HepG2 (cell line): ENCODE measurements around the gene MXI1. TPM values are rescaled to one million over a fixed set of nuclear protein-coding genes. Genes with fewer than 3 reads are reported as not detected.

Source experiments
- ATAC-seq: fragments of 200-7000 bp; cut with Tn5 transposase; 3 replicates; pipeline ENCODE4 v1.9.1; 2020; ENCODE audit warnings: mild to moderate bottlenecking, moderate library complexity
- BruUV-seq: library from RNA; stranded (reverse); fragments of 400-500 nt; replicated peaks from 2 replicates; lab custom pipeline; 2021; lab: Mats Ljungman, UMichigan
- CTCF ChIA-PET: fragments of 300-600 bp; formaldehyde crosslinking; extraction: SDS; loops from one replicate; lab custom pipeline; 2021; ENCODE audit warnings: low total read pairs, inconsistent platforms, low intra/inter-chr PET ratio; lab: Yijun Ruan, JAX
- POLR2A ChIA-PET: fragments of 350-600 bp; sonication (Branson Sonifier 250); formaldehyde crosslinking; loops from one replicate; lab custom pipeline; 2020; ENCODE audit warnings: antibody characterized with exemption, inconsistent platforms; lab: Yijun Ruan, JAX
- DNase-seq: peaks from one replicate; pipeline ENCODE4 v3.0.0-alpha.2; 2015; ENCODE audit warnings: low spot score
- FAIRE-seq: peaks from 3 replicates; lab custom pipeline; 2011; peaks lifted over from hg19 to GRCh38; lab: Jason Lieb, UNC
- H2AFZ ChIP-seq: one replicate; pipeline ENCODE4 v1.6.1; 2011; ENCODE audit warnings: low read length, inconsistent platforms
- H3K27ac ChIP-seq: fragments of 300-600 bp; 3 replicates; pipeline ENCODE4 v1.8.0; 2011; ENCODE audit warnings: mixed run types, mild to moderate bottlenecking, mixed read lengths, low read length, inconsistent platforms; ENCODE audit not compliant: insufficient read depth; ENCODE audit errors: extremely low read length
- H3K27me3 ChIP-seq, 2 experiments: fragments of 200-600 bp in 1 of 2; 2 replicates in 1 of 2; 3 replicates in 1 of 2; pipeline versions ENCODE4 v1.6.0 to v1.8.0; 2011; ENCODE audit warnings: low read length in 2 of 2, mild to moderate bottlenecking in 2 of 2, moderate library complexity in 2 of 2, inconsistent platforms in 1 of 2; ENCODE audit not compliant: insufficient read depth in 2 of 2, control insufficient read depth in 1 of 2
- H3K36me3 ChIP-seq, 2 experiments: fragments of 200-600 bp in 1 of 2; replicated peaks in 1 of 2; 2 replicates in 1 of 2; 3 replicates in 1 of 2; pipeline versions ENCODE4 v1.5.1 to v1.8.0; 2011; ENCODE audit warnings: low read length in 2 of 2, inconsistent platforms in 1 of 2; ENCODE audit not compliant: insufficient read depth in 2 of 2, control insufficient read depth in 1 of 2
- H3K4me1 ChIP-seq: 2 replicates; pipeline ENCODE4 v1.5.1; 2012; ENCODE audit warnings: low read length, inconsistent platforms; ENCODE audit not compliant: insufficient read depth
- H3K4me2 ChIP-seq: 2 replicates; pipeline ENCODE4 v1.6.0; 2011; ENCODE audit warnings: low read depth, low read length, inconsistent platforms
- H3K4me3 ChIP-seq, 3 experiments: fragments of 200-600 bp in 1 of 3; sonication (generic), shearing (Covaris generic) in 1 of 3; replicated peaks in 1 of 3; 2 replicates each; pipeline ENCODE4 v1.5.1; 2011 to 2016; ENCODE audit warnings: low read length in 3 of 3, inconsistent platforms in 2 of 3, low read depth in 2 of 3, mild to moderate bottlenecking in 2 of 3, control low read depth in 1 of 3, mixed read lengths in 1 of 3; ENCODE audit not compliant: insufficient read depth in 1 of 3
- H3K79me2 ChIP-seq: one replicate; pipeline ENCODE4 v1.6.1; 2011; ENCODE audit warnings: low read length, inconsistent platforms; ENCODE audit not compliant: insufficient read depth
- H3K9ac ChIP-seq: 2 replicates; pipeline ENCODE4 v1.6.0; 2011; ENCODE audit warnings: mild to moderate bottlenecking, low read depth, low read length, inconsistent platforms; ENCODE audit not compliant: insufficient read depth
- H3K9me3 ChIP-seq: 2 replicates; pipeline ENCODE4 v1.5.1; 2012; ENCODE audit warnings: mild to moderate bottlenecking, low read length
- H4K20me1 ChIP-seq: 2 replicates; pipeline ENCODE4 v1.6.0; 2011; ENCODE audit warnings: inconsistent platforms, mild to moderate bottlenecking, low read length, moderate library complexity; ENCODE audit not compliant: insufficient read depth
- ATF2 ChIP-seq: sonication (generic); formaldehyde crosslinking; IDR thresholded peaks from 2 replicates; pipeline ENCODE4 v1.4.0; 2020; ENCODE audit warnings: missing genetic modification reagents
- CHD2 ChIP-seq: IDR thresholded peaks from 2 replicates; pipeline ENCODE4 v1.6.1; 2011; ENCODE audit warnings: low read depth, low read length, improper control_type of control experiment
- GABPA ChIP-seq, 2 experiments: IDR thresholded peaks; 2 replicates each; pipeline ENCODE4 v1.6.1; 2011 to 2016; ENCODE audit warnings: low read depth in 2 of 2, low read length in 1 of 2, missing biosample characterization in 1 of 2, missing genetic modification characterization in 1 of 2
- HES4 ChIP-seq: sonication (generic); formaldehyde crosslinking; IDR thresholded peaks from 2 replicates; pipeline ENCODE4 v1.9.0; 2021; ENCODE audit warnings: mild to moderate bottlenecking, missing genetic modification reagents, borderline replicate concordance
- HOXA3 ChIP-seq: sonication (generic); formaldehyde crosslinking; IDR thresholded peaks from 2 replicates; pipeline ENCODE4 v1.5.0; 2020; ENCODE audit warnings: missing genetic modification reagents
- MEIS2 ChIP-seq: sonication (generic); formaldehyde crosslinking; IDR thresholded peaks from 2 replicates; pipeline ENCODE4 v1.9.0; 2021; ENCODE audit warnings: mild to moderate bottlenecking, missing genetic modification reagents
- MIXL1 ChIP-seq: IDR thresholded peaks from 2 replicates; pipeline ENCODE4 v1.6.1; 2016
- NFIB ChIP-seq: sonication (generic); formaldehyde crosslinking; IDR thresholded peaks from 2 replicates; pipeline ENCODE4 v1.9.0; 2021; ENCODE audit warnings: missing genetic modification reagents, mild to moderate bottlenecking, borderline replicate concordance
- NR2F1 ChIP-seq, 2 experiments: fragments of 450-650 bp in 1 of 2; formaldehyde crosslinking in 1 of 2; IDR thresholded peaks; 2 replicates each; pipeline versions ENCODE4 v1.5.0 to v1.6.1; 2016 to 2020; ENCODE audit warnings: mild to moderate bottlenecking in 1 of 2, missing compliant biosample characterization in 1 of 2, missing genetic modification reagents in 1 of 2, moderate library complexity in 1 of 2
- PRDM4 ChIP-seq: sonication (generic); formaldehyde crosslinking; IDR thresholded peaks from 2 replicates; pipeline ENCODE4 v1.9.0; 2021; ENCODE audit warnings: missing genetic modification reagents, borderline replicate concordance
- RAD51 ChIP-seq: fragments of 450-650 bp; IDR thresholded peaks from 2 replicates; pipeline ENCODE4 v1.6.1; 2016; ENCODE audit warnings: borderline replicate concordance
- RORA ChIP-seq: sonication (generic); formaldehyde crosslinking; IDR thresholded peaks from 2 replicates; pipeline ENCODE4 v1.5.0; 2020; ENCODE audit warnings: mild to moderate bottlenecking, missing genetic modification reagents, moderate library complexity
- ZFP36 ChIP-seq: fragments of 150-350 bp; IDR thresholded peaks from 2 replicates; pipeline ENCODE4 v1.6.1; 2018; ENCODE audit warnings: borderline replicate concordance, low read length, low read depth; ENCODE audit not compliant: partially characterized antibody
- ZNF33B ChIP-seq: sonication (generic); formaldehyde crosslinking; IDR thresholded peaks from 2 replicates; pipeline ENCODE4 v1.5.1; 2020; ENCODE audit warnings: mild to moderate bottlenecking, missing genetic modification reagents
- ZNF550 ChIP-seq: sonication (generic); formaldehyde crosslinking; IDR thresholded peaks from 2 replicates; pipeline ENCODE4 v1.4.0; 2020; ENCODE audit warnings: mild to moderate bottlenecking, missing genetic modification reagents, borderline replicate concordance
- ZNF616 ChIP-seq: sonication (generic); formaldehyde crosslinking; IDR thresholded peaks from 2 replicates; pipeline ENCODE4 v1.5.0; 2020; ENCODE audit warnings: low read depth, mild to moderate bottlenecking, missing genetic modification reagents
- ZNF639 ChIP-seq: conservative IDR thresholded peaks from 2 replicates; pipeline ENCODE4 v1.6.1; 2018; ENCODE audit warnings: missing genetic modification reagents
- WGBS: methylation state at CpG from one replicate; pipeline ENCODE4 v1.1.6; 2017; ENCODE audit warnings: low lambda C conversion rate; 5-methylcytosine and 5-hydroxymethylcytosine counted together
- in situ Hi-C: cut with HindIII; loops from 2 replicates; pipeline ENCODE4 v1.10.0; 2017; ENCODE audit warnings: low pct_unique_long_range_greater_than_20kb; ENCODE audit not compliant: extremely low pct_ligation_motif_present
- intact Hi-C: fragments of 100-400 bp; cut with micrococcal nuclease; formaldehyde crosslinking; loops from one replicate; pipeline ENCODE4 v1.10.0; 2022; ENCODE audit not compliant: unreplicated experiment
- polyA plus RNA-seq, 8 experiments: library from polyadenylated mRNA; depleted of rRNA in 3 of 8; stranded (reverse) in 7 of 8; unstranded in 1 of 8; fragments of >200 nt; fragmentation: Illumina TruSeq in 4 of 8; extraction: Trizol in 4 of 8; gene quantifications; 2 replicates each; pipeline versions ENCODE4 v1.2.1 to v1.2.3, GENCODE V29; 2011 to 2016; ENCODE audit warnings: low read depth in 4 of 8, missing spikeins in 1 of 8, mixed read lengths in 1 of 8; ENCODE audit not compliant: insufficient read depth in 1 of 8
- total RNA-seq, 5 experiments: library from RNA; depleted of rRNA; stranded (reverse); fragments of >200 nt; fragmentation: Illumina TruSeq; extraction: Trizol; gene quantifications; 2 replicates each; pipeline ENCODE4 v1.2.3, GENCODE V29; 2016; ENCODE audit warnings: low read depth in 1 of 5

Gene MXI1
- total and polyA plus RNA-seq, 2 of the 13 experiments (the other 11 are each of a cell fraction or from before 2014, with no cell fraction given), result 6.6 to 22.0 TPM

- H2AFZ ChIP-seq, result no peak overlapping the region
- no peak for DNase-seq
- ATAC-seq, result no peak
- CTCF ChIA-PET, result interaction anchor here (1.5 kb wide), 1 partner anchor 240 kb away, joined by 12 read pairs; no protein-coding TSS in a partner anchor
- TF ChIP-seq PRDM4, result no peak
- TF ChIP-seq MIXL1 (CRISPR knock-in tag), result no peak
- TF ChIP-seq ZNF639 (CRISPR knock-in tag), result no peak
- TF ChIP-seq GABPA (IDR thresholded peaks at IDR 0.05; ENCODE audit: low read depth, low read length), result no peak
- no peak for TF ChIP-seq GABPA (CRISPR knock-in tag; IDR thresholded peaks at IDR 0.05; ENCODE audit: low read depth)
- TF ChIP-seq CHD2, result no peak
- no peak for TF ChIP-seq ATF2 (CRISPR knock-in tag)
- no peak for TF ChIP-seq RAD51
- TF ChIP-seq MEIS2 (CRISPR knock-in tag), result no peak
- TF ChIP-seq ZNF616 (CRISPR knock-in tag), result no peak
- TF ChIP-seq NR2F1 (CRISPR knock-in tag; IDR thresholded peaks at IDR 0.05), result no peak
- TF ChIP-seq ZNF550 (CRISPR knock-in tag), result no peak
- TF ChIP-seq ZNF33B (CRISPR knock-in tag), result no peak
- no peak for TF ChIP-seq HES4 (CRISPR knock-in tag)
- no peak for TF ChIP-seq ZFP36
- no peak for TF ChIP-seq NFIB (CRISPR knock-in tag)
- TF ChIP-seq RORA, result no peak
- TF ChIP-seq HOXA3 (CRISPR knock-in tag), result no peak
- TF ChIP-seq, all 625 proteins: peak for 0
- Histone ChIP-seq H4K20me1 (peaks cover 12% of the 10 kb centered on the region), H3K27me3 (no peaks in the 10 kb centered on the region; a peak in 1 of 5 replicates), H3K4me1 (peaks cover 27% of the 10 kb centered on the region), H3K9me3 (no peaks in the 10 kb centered on the region), H3K36me3 (peaks cover 0 to 15% of the 10 kb centered on the region in 2 experiments; a peak in 2 of 5 replicates), H3K4me2 (peak overlapping the region; percentile 77), H3K4me3 (peak overlapping the region in 2 of 3 experiments; percentile 29 to 93; a peak in 2 of 6 replicates), H3K9ac (no peak overlapping the region), H3K79me2 (peaks cover 31% of the 10 kb centered on the region), H3K27ac (no peak overlapping the region)
- no peak for FAIRE-seq
- in situ Hi-C loops, result no loop called here
- WGBS, result 0% methylated on average over 2 of the region's 2 CpGs
- POLR2A ChIA-PET, result no interaction called here
- intact Hi-C loops, result loop anchor here (1.0 to 2.0 kb wide), 3 partner anchors 52 to 294 kb away; no protein-coding TSS in a partner anchor
- BruUV-seq, result no TSS peak
Observed at GRCh38 chr10:110306452-110306768, 99.0 kb downstream of the MXI1 start.
